ENCODE data around the gene XPO5.

DNA sequence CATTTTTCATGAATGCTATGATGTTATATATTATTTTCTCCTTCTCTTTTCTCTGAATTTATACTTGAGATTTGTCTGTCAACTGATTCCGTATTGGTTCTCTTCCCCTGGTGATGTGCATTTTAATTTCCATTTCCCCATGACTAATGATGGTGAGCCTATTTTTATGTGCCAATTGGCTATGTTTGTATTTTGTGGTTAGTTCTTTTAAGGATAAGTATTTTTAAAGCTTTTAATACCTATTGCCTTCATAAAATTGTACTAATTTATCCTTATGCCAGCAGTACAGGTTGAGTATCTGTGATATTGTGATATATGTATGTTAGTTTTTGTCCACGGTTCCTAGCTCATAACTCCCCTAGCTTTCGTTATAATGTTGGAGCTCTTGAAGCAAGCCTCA lies 2.9 kb upstream of the XPO5 start:
- no peak for TF ChIP-seq GATA3 (IDR thresholded peaks at IDR 0.05; ENCODE audit: low read depth, low read length)
- no peak for TF ChIP-seq GATA2 (IDR thresholded peaks at IDR 0.05; ENCODE audit: low read depth, low read length)

Measured in SH-SY5Y (cell line).